Measurements from ENCODE around the gene RABL6.

DNA sequence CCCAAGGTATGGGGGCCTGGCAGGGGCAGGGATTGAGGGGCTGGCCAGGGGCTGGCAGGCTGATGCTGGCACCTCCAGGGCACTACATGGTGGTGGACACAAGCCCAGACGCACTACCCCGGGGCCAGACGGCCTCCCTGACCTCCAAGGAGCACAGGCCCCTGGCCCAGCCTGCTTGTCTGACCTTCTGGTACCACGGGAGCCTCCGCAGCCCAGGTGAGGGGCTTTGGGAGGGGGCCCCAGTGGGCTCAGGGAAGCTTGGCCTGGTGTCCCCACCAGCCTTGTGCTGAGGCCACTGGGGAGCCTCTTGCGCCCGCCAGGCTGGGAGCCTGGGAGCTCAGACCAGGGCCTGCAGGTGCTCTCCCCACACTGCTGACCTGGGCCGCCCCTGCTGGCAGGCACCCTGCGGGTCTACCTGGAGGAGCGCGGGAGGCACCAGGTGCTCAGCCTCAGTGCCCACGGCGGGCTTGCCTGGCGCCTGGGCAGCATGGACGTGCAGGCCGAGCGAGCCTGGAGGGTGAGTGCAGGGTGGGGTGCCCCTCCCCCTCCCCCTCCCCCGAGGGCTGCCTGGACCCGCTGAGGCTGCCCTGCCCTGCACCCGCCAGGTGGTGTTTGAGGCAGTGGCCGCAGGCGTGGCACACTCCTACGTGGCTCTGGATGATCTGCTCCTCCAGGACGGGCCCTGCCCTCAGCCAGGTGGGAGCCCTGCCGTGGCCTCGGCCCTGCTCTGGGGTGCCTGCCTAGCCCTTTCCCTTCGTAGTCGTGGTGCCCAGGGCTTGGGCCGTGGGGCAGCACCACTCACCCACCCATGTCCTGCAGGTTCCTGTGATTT is 50.0 kb downstream of the RABL6 start:
- TF ChIP-seq CTCF (IDR thresholded peaks at IDR 0.05) (no peak), POLR2A (IDR thresholded peaks at IDR 0.05) (no peak), POLR2AphosphoS5 (IDR thresholded peaks at IDR 0.05) (no peak)

All from breast epithelium (tissue), 3 donors.